ENCODE measurements around the gene MED8.

DNA sequence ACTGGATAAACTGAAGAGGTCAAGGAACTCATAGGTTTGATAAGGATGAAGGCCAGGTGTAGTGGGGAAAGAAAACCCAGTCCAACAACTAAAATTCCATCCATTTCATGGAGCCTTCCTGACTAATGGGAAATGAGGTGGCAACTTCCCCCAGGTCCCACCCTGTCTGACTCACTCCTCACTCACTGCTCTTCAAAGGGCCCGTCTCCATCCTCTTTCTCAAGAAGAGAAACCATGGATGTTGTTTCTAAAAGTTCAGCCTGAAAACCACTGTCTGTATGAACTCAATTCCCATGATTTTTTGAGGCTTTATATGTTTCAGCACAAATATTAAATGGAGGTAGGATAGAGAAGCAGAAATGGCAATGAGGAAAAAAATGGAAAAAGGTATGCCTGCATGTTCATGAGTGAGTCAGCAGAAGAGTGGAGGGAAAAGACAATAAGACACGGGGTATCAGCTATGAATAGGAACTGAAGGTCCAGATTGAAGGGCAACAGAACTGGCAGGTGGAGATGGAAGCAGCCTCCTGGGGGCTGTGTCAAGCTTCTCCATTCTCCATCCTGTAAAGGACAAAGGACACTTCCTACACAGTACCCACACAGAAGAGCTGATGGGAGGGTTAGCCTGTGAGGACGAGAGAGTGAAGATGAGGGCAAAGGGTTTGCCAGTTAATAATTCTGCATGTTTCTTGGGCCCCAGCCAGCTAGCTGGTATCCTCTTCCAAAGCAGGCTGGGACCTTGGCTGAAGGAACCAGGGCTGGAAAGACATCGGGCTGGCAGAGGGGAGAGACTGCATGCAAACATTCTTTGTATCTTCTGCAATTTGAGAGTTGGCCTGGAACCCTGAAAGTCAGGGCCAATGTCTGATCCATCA is 16.3 kb downstream of the MED8 start:
- TF ChIP-seq ZNF274 (IDR thresholded peaks at IDR 0.05; ENCODE audit: low read depth, low read length) (no peak), SUZ12 (IDR thresholded peaks at IDR 0.05; ENCODE audit: extremely low read depth, insufficient read depth, insufficient read length) (no peak)
